Immature natural killer cell (primary cell): Measurements from ENCODE around the gene UBA3. TPM values are rescaled to one million over a fixed set of nuclear protein-coding genes. Genes with fewer than 3 reads are reported as not detected.

Experiments used
- DNase-seq, 3 donors: peaks; one replicate each; pipeline ENCODE4 v3.0.0; 2022; ENCODE audit warnings: mixed read lengths in 1 of 3
- H3K27ac Mint-ChIP-seq, 6 donors: one replicate each; pipeline ENCODE4 v1.8.0; 2020; ENCODE audit warnings: mixed read lengths in 6 of 6, mild to moderate bottlenecking in 5 of 6, inconsistent platforms in 4 of 6, moderate library complexity in 3 of 6
- H3K27me3 Mint-ChIP-seq, 3 donors: one replicate each; pipeline ENCODE4 v1.8.0; 2020 to 2021; ENCODE audit warnings: low read depth in 3 of 3, mild to moderate bottlenecking in 3 of 3, mixed read lengths in 3 of 3, moderate library complexity in 3 of 3, inconsistent platforms in 1 of 3
- H3K36me3 Mint-ChIP-seq, 3 donors: one replicate each; pipeline ENCODE4 v1.8.0; 2020; ENCODE audit warnings: mixed read lengths in 3 of 3, inconsistent platforms in 2 of 3, mild to moderate bottlenecking in 2 of 3
- H3K4me1 Mint-ChIP-seq, 2 donors: one replicate each; pipeline ENCODE4 v1.8.0; 2020; ENCODE audit warnings: inconsistent platforms in 2 of 2, mild to moderate bottlenecking in 2 of 2, mixed read lengths in 2 of 2, moderate library complexity in 1 of 2
- H3K4me3 Mint-ChIP-seq, 5 donors: one replicate each; pipeline ENCODE4 v1.8.0; 2020; ENCODE audit warnings: mild to moderate bottlenecking in 5 of 5, mixed read lengths in 5 of 5, inconsistent platforms in 3 of 5, moderate library complexity in 3 of 5
- H3K9me3 Mint-ChIP-seq, 6 donors: one replicate each; pipeline ENCODE4 v1.8.0; 2020; ENCODE audit warnings: mild to moderate bottlenecking in 6 of 6, mixed read lengths in 6 of 6, inconsistent platforms in 4 of 6, moderate library complexity in 3 of 6
- polyA plus RNA-seq, 3 donors: library from polyadenylated mRNA; unstranded; fragments of 300-500 nt; fragmentation: Illumina TruSeq; gene quantifications; one replicate each; pipeline ENCODE4 v1.2.3, GENCODE V29; 2021

Gene UBA3
- 100 to 1,000 TPM in 1 of 3 donors, 10 to 100 TPM in 2; 45.3 to 110 (median 47.1) TPM for polyA plus RNA-seq

GRCh38 chr3:69080233-69080920 is at the start of gene UBA3:
Gene UBA3 (minus strand): TSS chr3:69080365. CDS start chr3:69080353, 12 bp downstream.
- Mint-ChIP-seq H3K36me3 (peaks cover 0 to 3% (median 0%) of the 10 kb centered on the region in 3 donors), H3K4me3 (peak within 1 kb of the TSS; percentile 80 to 96 (median 84)), H3K9me3 (no peaks in the 10 kb centered on the region), H3K27ac (peak within 1 kb of the TSS; percentile 86 to 99 (median 95)), H3K4me1 (peaks cover 67 to 76% of the 10 kb centered on the region in 2 donors), H3K27me3 (peaks cover 0 to 4% (median under 1%) of the 10 kb centered on the region in 3 donors)
- DNase-seq, result peak; percentile 83 to 85 (median 83)

- no peak overlapping the region for H3K27ac Mint-ChIP-seq
- H3K36me3 Mint-ChIP-seq, result no peaks in the 10 kb centered on the region
- H3K9me3 Mint-ChIP-seq, result no peaks in the 10 kb centered on the region
- peaks cover 0 to 8% (median 4%) of the 10 kb centered on the region in 3 donors for H3K27me3 Mint-ChIP-seq
- H3K4me1 Mint-ChIP-seq, result no peaks in the 10 kb centered on the region
- H3K4me3 Mint-ChIP-seq, result no peak overlapping the region
- no peak for DNase-seq
Observed at GRCh38 chr3:69129531-69129930, 49.4 kb upstream of the UBA3 start.

DNA sequence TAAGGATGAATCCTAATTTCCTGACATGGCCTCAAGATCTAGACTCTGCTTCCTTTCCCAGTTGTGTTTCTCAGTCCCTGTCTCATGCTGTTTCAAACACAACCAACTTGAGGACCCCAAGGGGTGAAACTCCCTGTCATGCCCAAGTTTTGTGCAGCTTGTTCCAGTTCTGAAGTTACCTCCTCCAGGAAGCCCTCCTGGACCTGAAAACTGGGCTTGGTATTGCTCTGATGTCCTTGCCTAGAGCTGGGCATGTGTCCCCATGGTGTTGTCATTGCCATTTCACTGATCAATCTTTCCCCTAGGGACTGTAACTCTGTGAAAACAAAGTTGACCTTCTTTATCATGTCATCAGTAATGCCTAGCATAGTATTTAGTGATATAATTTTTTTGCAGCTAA is 48.3 kb upstream of the UBA3 start:
- no peak for DNase-seq
- Mint-ChIP-seq H3K27me3 (peaks cover 0 to 8% (median 4%) of the 10 kb centered on the region in 3 donors), H3K36me3 (no peaks in the 10 kb centered on the region), H3K4me3 (no peak overlapping the region), H3K4me1 (no peaks in the 10 kb centered on the region), H3K9me3 (no peaks in the 10 kb centered on the region), H3K27ac (no peak overlapping the region)

DNA sequence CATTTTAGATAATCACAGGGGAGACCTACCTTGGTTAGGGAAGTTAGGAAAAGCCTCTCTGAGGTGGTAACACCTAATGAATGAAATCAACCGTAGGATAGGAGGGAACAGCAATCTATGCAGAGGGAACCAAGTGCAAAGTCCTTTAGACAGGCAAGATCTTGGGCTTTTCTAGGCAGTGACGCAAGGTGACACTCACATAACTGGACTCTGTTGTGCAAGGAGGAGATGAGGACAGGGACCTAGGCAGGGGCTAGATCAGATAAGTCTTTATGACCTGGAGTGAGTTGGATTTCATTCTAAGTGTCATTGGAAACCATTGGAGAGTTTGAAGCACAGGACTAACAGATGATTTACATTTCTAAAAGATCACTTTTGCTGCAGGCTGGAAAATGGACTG is 46.8 kb upstream of the UBA3 start:
- Mint-ChIP-seq H3K27me3 (peaks cover 0 to 7% (median 4%) of the 10 kb centered on the region in 3 donors), H3K27ac (no peak overlapping the region), H3K9me3 (no peaks in the 10 kb centered on the region), H3K4me3 (no peak overlapping the region), H3K4me1 (no peaks in the 10 kb centered on the region), H3K36me3 (no peaks in the 10 kb centered on the region)
- DNase-seq, result no peak

GRCh38 chr3:69126216-69126615 is 46.1 kb upstream of the UBA3 start:
- Mint-ChIP-seq H3K27ac (no peak overlapping the region), H3K4me3 (no peak overlapping the region)

GRCh38 chr3:69122403-69122802 is 42.2 kb upstream of the UBA3 start, which contains the start of gene LMOD3:
Gene LMOD3 (minus strand): TSS chr3:69122595. CDS start chr3:69122386, 209 bp downstream.
- peaks cover 0 to 7% (median 2%) of the 10 kb centered on the region in 3 donors for H3K27me3 Mint-ChIP-seq
- DNase-seq, result no peak
- no peaks in the 10 kb centered on the region for H3K9me3 Mint-ChIP-seq
- H3K4me3 Mint-ChIP-seq, result no peak within 1 kb of the TSS
- H3K4me1 Mint-ChIP-seq, result peaks cover 0 to 5% of the 10 kb centered on the region in 2 donors
- no peaks in the 10 kb centered on the region for H3K36me3 Mint-ChIP-seq
- no peak within 1 kb of the TSS for H3K27ac Mint-ChIP-seq

More at GRCh38 chr3:69126216-69126615, 46.1 kb upstream of the UBA3 start:
- H3K36me3 Mint-ChIP-seq, result no peaks in the 10 kb centered on the region
- H3K9me3 Mint-ChIP-seq, result no peaks in the 10 kb centered on the region
- H3K4me1 Mint-ChIP-seq, result no peaks in the 10 kb centered on the region
- DNase-seq, result no peak
- H3K27me3 Mint-ChIP-seq, result peaks cover 0 to 6% (median 4%) of the 10 kb centered on the region in 3 donors

GRCh38 chr3:69121950-69122349 is 41.8 kb upstream of the UBA3 start:
- Mint-ChIP-seq H3K4me3 (no peak overlapping the region), H3K4me1 (peaks cover 0 to 5% of the 10 kb centered on the region in 2 donors), H3K27me3 (peaks cover 0 to 5% (median 2%) of the 10 kb centered on the region in 3 donors), H3K9me3 (no peaks in the 10 kb centered on the region), H3K36me3 (no peaks in the 10 kb centered on the region), H3K27ac (no peak overlapping the region)
- no peak for DNase-seq

GRCh38 chr3:69121513-69121912 is 41.3 kb upstream of the UBA3 start:
- Mint-ChIP-seq H3K36me3 (no peaks in the 10 kb centered on the region), H3K27ac (no peak overlapping the region), H3K4me1 (peaks cover 0 to 5% of the 10 kb centered on the region in 2 donors), H3K27me3 (peaks cover 0 to 5% (median 2%) of the 10 kb centered on the region in 3 donors), H3K4me3 (no peak overlapping the region), H3K9me3 (no peaks in the 10 kb centered on the region)
- DNase-seq, result no peak

DNA sequence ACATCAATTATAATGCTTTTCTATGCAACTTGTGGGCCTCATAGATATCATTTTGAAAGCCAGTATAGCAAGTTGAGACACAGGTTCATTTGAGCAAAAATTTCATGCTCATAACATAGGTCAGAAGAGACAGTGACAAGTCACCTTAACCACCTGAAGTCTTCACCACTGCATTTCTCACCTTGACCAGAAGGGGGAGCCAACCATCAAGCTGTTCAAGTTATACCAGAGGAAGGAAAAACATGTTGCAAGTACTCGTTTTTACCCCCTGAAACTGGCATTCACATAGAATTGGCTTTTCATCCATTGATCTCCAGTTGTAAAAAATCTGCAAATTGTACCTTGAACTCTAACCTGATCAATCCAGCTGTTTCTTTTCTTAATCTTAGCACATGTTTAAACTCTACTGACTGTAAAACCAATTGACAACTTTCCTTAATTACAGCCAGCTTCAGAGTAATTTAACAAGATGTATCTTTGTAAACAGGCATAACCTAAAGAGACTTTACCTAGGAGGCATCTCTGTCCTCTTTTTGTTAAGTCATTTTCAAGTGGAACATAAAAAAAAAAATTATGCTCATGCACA is 40.8 kb upstream of the UBA3 start:
- DNase-seq, result peak; percentile 65 to 75 (median 68)
- peaks cover 0 to 5% of the 10 kb centered on the region in 2 donors for H3K4me1 Mint-ChIP-seq
- no peak overlapping the region for H3K4me3 Mint-ChIP-seq
- no peaks in the 10 kb centered on the region for H3K9me3 Mint-ChIP-seq
- no peak overlapping the region for H3K27ac Mint-ChIP-seq
- no peaks in the 10 kb centered on the region for H3K36me3 Mint-ChIP-seq
- H3K27me3 Mint-ChIP-seq, result peaks cover 0 to 5% (median 2%) of the 10 kb centered on the region in 3 donors

DNA sequence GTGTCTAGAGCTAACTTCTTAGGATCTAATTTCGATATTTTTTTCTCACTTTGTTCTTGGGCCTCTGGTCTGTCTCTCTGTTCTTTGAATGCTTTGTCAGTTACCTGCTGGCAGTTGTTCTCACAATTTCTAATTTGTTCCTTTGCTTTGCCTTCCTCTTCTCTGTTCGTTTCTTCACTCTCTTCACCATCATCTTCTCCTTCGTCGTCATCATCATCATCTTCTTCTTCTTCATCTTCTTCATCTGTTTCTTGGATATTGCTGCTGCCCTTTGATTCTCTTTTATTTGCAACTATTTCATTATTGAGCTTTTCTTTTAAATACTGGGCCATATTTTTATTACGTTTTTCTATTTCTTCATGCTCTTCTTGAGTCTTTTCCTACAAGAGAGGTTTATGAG is 39.5 kb upstream of the UBA3 start:
- no peaks in the 10 kb centered on the region for H3K9me3 Mint-ChIP-seq
- H3K4me1 Mint-ChIP-seq, result peaks cover 0 to 5% of the 10 kb centered on the region in 2 donors
- peak overlapping the region in 1 of 6 donors; percentile 62 for H3K27ac Mint-ChIP-seq
- peaks cover 0 to 4% (median 2%) of the 10 kb centered on the region in 3 donors for H3K27me3 Mint-ChIP-seq
- H3K36me3 Mint-ChIP-seq, result no peaks in the 10 kb centered on the region
- H3K4me3 Mint-ChIP-seq, result no peak overlapping the region
- no peak for DNase-seq

GRCh38 chr3:69119138-69119537 is 39.0 kb upstream of the UBA3 start:
- Mint-ChIP-seq H3K27me3 (peaks cover 0 to 3% (median 2%) of the 10 kb centered on the region in 3 donors), H3K27ac (no peak overlapping the region), H3K4me3 (no peak overlapping the region), H3K9me3 (no peaks in the 10 kb centered on the region), H3K4me1 (peaks cover 0 to 5% of the 10 kb centered on the region in 2 donors), H3K36me3 (no peaks in the 10 kb centered on the region)
- no peak for DNase-seq

DNA sequence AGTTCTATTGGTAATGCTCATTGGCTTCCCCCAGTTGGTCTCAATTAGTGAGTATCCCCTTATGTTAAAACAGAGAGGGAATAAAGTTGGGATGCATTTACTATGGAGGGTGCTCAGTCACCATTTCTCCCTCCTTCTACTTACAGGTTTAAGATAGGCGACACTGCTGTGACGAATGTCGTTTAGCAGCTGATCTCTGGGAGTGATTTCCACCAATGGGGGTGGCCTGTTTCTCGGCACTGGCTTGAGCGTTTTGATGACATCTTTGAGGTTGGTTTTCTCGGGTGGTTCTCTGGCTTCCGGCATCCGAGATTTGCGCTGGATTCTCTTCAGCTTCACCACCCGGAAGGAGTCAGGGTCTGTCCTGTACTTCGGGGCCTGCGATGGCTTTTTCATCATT is 38.4 kb upstream of the UBA3 start:
- Mint-ChIP-seq H3K36me3 (no peaks in the 10 kb centered on the region), H3K9me3 (no peaks in the 10 kb centered on the region), H3K4me3 (no peak overlapping the region)

DNA sequence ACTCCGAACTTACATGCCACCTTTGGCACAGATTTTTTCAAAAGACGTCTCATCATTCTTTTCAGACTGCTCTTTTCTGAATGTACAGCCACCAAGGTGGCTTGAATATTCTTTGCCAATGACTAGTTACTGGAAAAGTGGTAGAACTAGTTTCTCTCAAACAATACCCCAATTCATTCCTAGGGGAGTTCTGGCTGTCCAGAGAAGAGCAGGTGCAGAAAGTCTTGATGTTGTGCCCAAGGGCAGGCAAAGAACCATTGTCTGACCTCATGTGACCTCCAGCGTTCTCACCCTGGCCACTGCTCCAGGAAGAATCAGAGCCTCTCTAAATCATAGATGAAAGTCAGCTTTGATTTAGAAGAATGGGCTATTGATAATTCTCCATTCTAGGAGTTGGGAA is 36.7 kb upstream of the UBA3 start:
- Mint-ChIP-seq H3K36me3 (no peaks in the 10 kb centered on the region), H3K27ac (no peak overlapping the region), H3K4me1 (peaks cover 0 to 5% of the 10 kb centered on the region in 2 donors), H3K9me3 (no peaks in the 10 kb centered on the region), H3K27me3 (peaks cover 0 to 3% (median 2%) of the 10 kb centered on the region in 3 donors), H3K4me3 (no peak overlapping the region)
- DNase-seq, result no peak

More for the DNA sequence above, 38.4 kb upstream of the UBA3 start:
- Mint-ChIP-seq H3K4me1 (peaks cover 0 to 5% of the 10 kb centered on the region in 2 donors), H3K27ac (no peak overlapping the region), H3K27me3 (peaks cover 0 to 3% (median 2%) of the 10 kb centered on the region in 3 donors)
- no peak for DNase-seq

DNA sequence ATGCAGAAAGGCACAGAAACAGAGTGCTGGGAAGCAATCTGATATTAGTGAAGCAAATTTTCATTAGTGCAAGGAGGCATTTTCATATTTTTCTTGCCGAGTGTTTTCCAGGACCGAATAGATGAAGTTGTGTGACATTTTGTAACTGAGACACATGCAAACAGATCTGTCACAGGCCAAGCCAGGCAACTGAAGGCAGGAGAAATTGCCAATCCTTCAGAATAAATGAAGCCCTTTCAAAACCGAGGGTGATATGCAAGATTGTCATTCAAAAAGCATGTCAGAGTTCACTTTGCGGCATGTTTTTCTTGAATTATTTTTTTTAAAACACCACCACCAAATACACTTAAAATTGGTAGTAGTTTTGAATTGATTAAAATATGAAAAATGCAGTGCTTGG is 36.0 kb upstream of the UBA3 start:
- Mint-ChIP-seq H3K36me3 (no peaks in the 10 kb centered on the region), H3K9me3 (no peaks in the 10 kb centered on the region), H3K4me3 (no peak overlapping the region), H3K27me3 (peaks cover 0 to 3% (median 2%) of the 10 kb centered on the region in 3 donors), H3K27ac (no peak overlapping the region), H3K4me1 (peaks cover 0 to 5% of the 10 kb centered on the region in 2 donors)
- DNase-seq, result no peak
